AG04450 (cell line): ENCODE data around the gene PCK2. TPM values are rescaled to one million over a fixed set of nuclear protein-coding genes. Genes with fewer than 3 reads are reported as not detected.

ENCODE experiments used
- CTCF ChIA-PET: fragments of 300-600, 350-600 bp; formaldehyde crosslinking; extraction: SDS; loops from one replicate; lab custom pipeline; 2022; ENCODE audit warnings: antibody characterized with exemption, inconsistent platforms; lab: Charles Lee
- POLR2A ChIA-PET: fragments of 350-600 bp; formaldehyde crosslinking; extraction: SDS; loops from one replicate; lab custom pipeline; 2021; ENCODE audit warnings: antibody characterized with exemption, inconsistent platforms; lab: Yijun Ruan, JAX
- DNase-seq: peaks from one replicate; pipeline ENCODE4 v3.0.0-alpha.2; 2011; ENCODE audit warnings: low read depth, low spot score
- H3K27ac ChIP-seq: one replicate; pipeline ENCODE4 v1.5.1; 2012; ENCODE audit warnings: low read depth, low read length, control low read depth
- H3K27me3 ChIP-seq: one replicate; pipeline ENCODE4 v1.6.0; 2012; ENCODE audit warnings: low read length; ENCODE audit not compliant: control insufficient read depth, insufficient read depth
- H3K4me3 ChIP-seq: 2 replicates; pipeline ENCODE4 v1.5.1; 2011; ENCODE audit warnings: mild to moderate bottlenecking, low read depth, low read length, control low read depth
- H3K9me3 ChIP-seq: 2 replicates; pipeline ENCODE4 v1.5.1; 2012; ENCODE audit warnings: low read length; ENCODE audit not compliant: control insufficient read depth, insufficient read depth
- polyA plus RNA-seq: library from polyadenylated mRNA; depleted of rRNA; stranded (reverse); fragments of >200 nt; gene quantifications from 2 replicates; pipeline ENCODE4 v1.2.3, GENCODE V29; 2011; rRNA removed
- TF ChIP-seq, protein P1 (sequence below): IDR thresholded peaks from 2 replicates; pipeline ENCODE4 v1.5.1; 2011; ENCODE audit warnings: low read depth, low read length, control low read depth, inconsistent platforms

PCK2 gene
- polyA plus RNA-seq, 1 experiment, result 47.0 TPM

DNA sequence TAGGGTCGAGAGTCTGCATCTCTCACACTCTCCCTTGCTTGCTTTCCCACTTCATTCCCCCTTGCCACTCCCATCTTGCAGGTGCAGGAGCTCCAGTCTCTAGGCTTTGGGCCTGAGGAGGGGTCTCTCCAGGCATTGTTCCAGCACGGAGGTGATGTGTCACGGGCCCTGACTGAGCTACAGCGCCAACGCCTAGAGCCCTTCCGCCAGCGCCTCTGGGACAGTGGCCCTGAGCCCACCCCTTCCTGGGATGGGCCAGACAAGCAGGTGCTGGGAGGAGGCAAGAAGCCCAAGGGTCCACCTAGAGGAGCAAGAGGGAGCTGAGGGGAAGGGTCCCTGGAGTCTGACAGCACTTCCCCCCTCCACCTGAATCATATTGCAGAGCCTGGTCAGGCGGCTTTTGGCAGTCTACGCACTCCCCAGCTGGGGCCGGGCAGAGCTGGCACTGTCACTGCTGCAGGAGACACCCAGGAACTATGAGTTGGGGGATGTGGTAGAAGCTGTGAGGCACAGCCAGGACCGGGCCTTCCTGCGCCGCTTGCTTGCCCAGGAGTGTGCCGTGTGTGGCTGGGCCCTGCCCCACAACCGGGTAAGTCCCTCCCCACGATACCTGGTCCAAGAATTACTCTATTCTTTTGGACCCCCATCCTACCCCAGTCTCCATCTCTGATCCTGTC, 57.4 kb downstream of the PCK2 start:
- TF ChIP-seq, protein P1, sequence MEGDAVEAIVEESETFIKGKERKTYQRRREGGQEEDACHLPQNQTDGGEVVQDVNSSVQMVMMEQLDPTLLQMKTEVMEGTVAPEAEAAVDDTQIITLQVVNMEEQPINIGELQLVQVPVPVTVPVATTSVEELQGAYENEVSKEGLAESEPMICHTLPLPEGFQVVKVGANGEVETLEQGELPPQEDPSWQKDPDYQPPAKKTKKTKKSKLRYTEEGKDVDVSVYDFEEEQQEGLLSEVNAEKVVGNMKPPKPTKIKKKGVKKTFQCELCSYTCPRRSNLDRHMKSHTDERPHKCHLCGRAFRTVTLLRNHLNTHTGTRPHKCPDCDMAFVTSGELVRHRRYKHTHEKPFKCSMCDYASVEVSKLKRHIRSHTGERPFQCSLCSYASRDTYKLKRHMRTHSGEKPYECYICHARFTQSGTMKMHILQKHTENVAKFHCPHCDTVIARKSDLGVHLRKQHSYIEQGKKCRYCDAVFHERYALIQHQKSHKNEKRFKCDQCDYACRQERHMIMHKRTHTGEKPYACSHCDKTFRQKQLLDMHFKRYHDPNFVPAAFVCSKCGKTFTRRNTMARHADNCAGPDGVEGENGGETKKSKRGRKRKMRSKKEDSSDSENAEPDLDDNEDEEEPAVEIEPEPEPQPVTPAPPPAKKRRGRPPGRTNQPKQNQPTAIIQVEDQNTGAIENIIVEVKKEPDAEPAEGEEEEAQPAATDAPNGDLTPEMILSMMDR, result no peak
- H3K4me3 ChIP-seq, result no peak overlapping the region
- ChIA-PET CTCF (interaction anchor here (1.0 to 3.3 kb wide), 2 partner anchors 10 to 280 kb away, joined by 3 to 27 read pairs; partner anchors contain the start of gene IRF9), POLR2A (interaction anchor here (0.5 kb wide), 1 partner anchor 788 kb away, joined by 6 read pairs; no protein-coding TSS in a partner anchor)
- DNase-seq, result no peak
- H3K27ac ChIP-seq, result no peak overlapping the region
- no peaks in the 10 kb centered on the region for H3K27me3 ChIP-seq
- peaks cover 3% of the 10 kb centered on the region; the same call in 1 of the 2 replicates for H3K9me3 ChIP-seq

Other genes starting within 250 kb of the PCK2 start
- gene DHRS4, start 140.5 kb upstream of the PCK2 start, polyA plus RNA-seq, result 23.0 and 24.6 TPM in 2 replicates
- gene DHRS4L2, start 105.4 kb upstream of the PCK2 start, polyA plus RNA-seq, result 14.8 and 17.5 TPM in 2 replicates
- 0.02 TPM in 1 of 2 replicates, not detected in the other for gene CARMIL3, start 42.3 kb upstream of the PCK2 start, polyA plus RNA-seq
- gene CPNE6, start 22.7 kb upstream of the PCK2 start, polyA plus RNA-seq, result not detected in 2 replicates
- gene DCAF11, start 20.5 kb downstream of the PCK2 start, polyA plus RNA-seq, result 29.7 and 32.5 TPM in 2 replicates
- 0.41 and 0.46 TPM in 2 replicates for gene NRL, start 20.6 kb downstream of the PCK2 start, polyA plus RNA-seq
- 0.07 TPM in 1 of 2 replicates, not detected in the other for gene FITM1, start 36.3 kb downstream of the PCK2 start, polyA plus RNA-seq
- 80.0 and 94.9 TPM in 2 replicates for gene PSME1, start 41.9 kb downstream of the PCK2 start, polyA plus RNA-seq
- gene EMC9, start 47.3 kb downstream of the PCK2 start, polyA plus RNA-seq, result 4.4 and 6.3 TPM in 2 replicates
- gene PSME2, start 52.3 kb downstream of the PCK2 start, polyA plus RNA-seq, result 191 and 208 TPM in 2 replicates
- 7.4 and 14.4 TPM in 2 replicates for gene RNF31, start 53.2 kb downstream of the PCK2 start, polyA plus RNA-seq
- 48.4 and 55.1 TPM in 2 replicates for gene IRF9, start 67.0 kb downstream of the PCK2 start, polyA plus RNA-seq
- gene REC8, start 77.8 kb downstream of the PCK2 start, polyA plus RNA-seq, result 1.5 and 2.5 TPM in 2 replicates
- gene IPO4, start 94.5 kb downstream of the PCK2 start, polyA plus RNA-seq, result 15.2 and 20.9 TPM in 2 replicates
- gene TM9SF1, start 101.1 kb downstream of the PCK2 start, polyA plus RNA-seq, result 41.7 and 44.9 TPM in 2 replicates
- not detected in 2 replicates for gene TSSK4, start 111.4 kb downstream of the PCK2 start, polyA plus RNA-seq
- gene CHMP4A, start 119.2 kb downstream of the PCK2 start, polyA plus RNA-seq, result 48.0 and 55.7 TPM in 2 replicates
- gene MDP1, start 121.8 kb downstream of the PCK2 start, polyA plus RNA-seq, result 14.9 and 16.1 TPM in 2 replicates
- 335 and 363 TPM in 2 replicates for gene NEDD8, start 138.1 kb downstream of the PCK2 start, polyA plus RNA-seq
- gene GMPR2, start 138.6 kb downstream of the PCK2 start, polyA plus RNA-seq, result 89.2 and 95.6 TPM in 2 replicates
- 38.2 and 38.4 TPM in 2 replicates for gene TINF2, start 148.3 kb downstream of the PCK2 start, polyA plus RNA-seq
- 0.97 and 1.4 TPM in 2 replicates for gene TGM1, start 168.9 kb downstream of the PCK2 start, polyA plus RNA-seq
- 17.9 and 24.7 TPM in 2 replicates for gene RABGGTA, start 177.3 kb downstream of the PCK2 start, polyA plus RNA-seq
- gene DHRS1, start 205.5 kb downstream of the PCK2 start, polyA plus RNA-seq, result 33.8 and 36.6 TPM in 2 replicates
- 12.0 and 13.7 TPM in 2 replicates for gene NOP9, start 205.5 kb downstream of the PCK2 start, polyA plus RNA-seq
- 0.31 and 0.48 TPM in 2 replicates for gene CIDEB, start 213.7 kb downstream of the PCK2 start, polyA plus RNA-seq
- gene LTB4R2, start 215.8 kb downstream of the PCK2 start, polyA plus RNA-seq, result 0.91 and 0.93 TPM in 2 replicates
- 0.98 and 1.2 TPM in 2 replicates for gene LTB4R, start 217.2 kb downstream of the PCK2 start, polyA plus RNA-seq
- gene ADCY4, start 240.8 kb downstream of the PCK2 start, polyA plus RNA-seq, result 0.04 TPM in 1 of 2 replicates, not detected in the other
- 0.09 TPM in 1 of 2 replicates, not detected in the other for gene RIPK3, start 245.7 kb downstream of the PCK2 start, polyA plus RNA-seq